GM21367 (cell line): ENCODE data around the gene FRMD8.

Experiments used
- ATAC-seq: cut with Tn5 transposase; IDR thresholded peaks from one replicate; pipeline ENCODE4 v1.9.1; 2021; ENCODE audit not compliant: unreplicated experiment

Gene FRMD8

DNA sequence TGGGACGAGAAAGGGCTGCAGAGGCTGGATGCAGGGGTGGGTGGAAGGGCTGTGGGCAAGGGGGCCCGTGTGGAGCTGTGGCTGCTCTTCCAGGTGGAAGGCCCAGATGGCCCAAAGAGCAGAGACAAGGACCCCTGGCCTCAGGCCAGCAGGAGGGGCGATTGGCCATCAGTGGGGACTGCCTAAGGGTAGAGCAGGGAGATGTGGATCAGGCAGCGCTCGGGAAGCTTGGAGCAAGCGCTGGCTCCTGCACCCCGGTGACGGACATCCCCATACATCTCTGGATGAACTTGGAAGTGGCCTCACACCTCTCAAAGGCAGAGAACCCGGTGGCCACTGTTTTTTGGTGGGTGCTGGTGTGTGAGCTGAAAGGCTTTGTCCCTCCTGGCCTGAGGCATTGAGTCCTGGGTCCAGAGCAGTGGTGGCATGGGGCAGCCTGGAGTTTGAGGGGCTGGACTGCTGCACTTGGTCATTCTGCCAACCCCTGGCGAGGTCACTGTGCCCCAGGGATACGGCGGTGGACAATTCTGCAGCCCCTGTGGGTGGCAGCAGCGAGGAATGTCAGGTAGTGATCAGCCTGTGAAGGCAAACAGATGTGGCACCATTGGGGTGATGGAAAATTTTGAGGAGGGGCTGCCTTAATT is 5.9 kb downstream of the FRMD8 start:
- ATAC-seq = no peak

DNA sequence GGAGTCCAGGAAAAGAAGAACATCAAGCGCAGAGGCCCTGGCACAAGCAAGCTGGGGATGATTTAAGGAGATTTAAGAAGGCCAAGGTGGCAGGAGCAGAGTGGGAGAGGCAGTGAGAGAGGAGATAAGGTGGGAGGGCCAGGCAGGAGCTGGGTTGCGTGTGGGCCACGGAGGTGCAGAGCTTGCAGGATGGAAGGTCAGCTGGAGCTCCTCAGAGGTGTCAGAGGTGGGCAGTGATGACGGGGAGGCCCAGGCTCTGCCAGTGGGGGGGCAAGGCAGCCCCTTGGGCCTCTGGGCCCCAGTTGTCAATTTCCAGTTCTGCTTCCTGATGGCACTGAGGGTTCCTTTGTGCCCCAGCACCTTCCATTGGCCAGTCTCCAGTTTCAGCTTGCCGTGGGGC is 6.5 kb downstream of the FRMD8 start:
- ATAC-seq = no peak

DNA sequence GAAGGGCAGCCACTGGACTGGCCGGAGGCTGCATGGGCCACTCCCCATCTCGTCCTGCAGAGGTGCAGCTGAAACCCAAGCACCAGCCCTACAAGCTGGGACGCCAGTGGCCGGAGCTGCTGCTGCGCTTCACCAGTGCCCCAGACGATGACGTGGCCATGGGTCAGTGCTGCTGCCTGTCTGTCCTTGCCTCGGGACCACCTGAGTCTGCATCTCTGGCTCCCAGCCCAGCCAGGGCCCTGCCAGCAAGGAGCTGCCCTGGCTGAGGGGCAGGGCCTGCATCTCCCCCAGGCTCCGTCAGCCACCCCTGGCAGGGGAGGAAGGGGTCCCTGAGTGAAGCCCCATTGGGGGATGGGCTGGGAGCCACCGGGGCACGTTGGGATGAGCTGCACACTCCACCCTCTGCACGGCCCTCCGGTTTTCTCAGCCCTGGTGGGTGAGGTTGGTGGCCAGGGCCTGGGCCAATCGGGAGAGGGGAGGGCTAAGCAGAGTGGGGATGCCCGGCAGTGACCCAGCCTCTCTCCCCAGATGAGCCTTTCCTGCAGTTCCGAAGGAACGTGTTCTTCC is 7.2 kb downstream of the FRMD8 start:
- no peak for ATAC-seq

DNA sequence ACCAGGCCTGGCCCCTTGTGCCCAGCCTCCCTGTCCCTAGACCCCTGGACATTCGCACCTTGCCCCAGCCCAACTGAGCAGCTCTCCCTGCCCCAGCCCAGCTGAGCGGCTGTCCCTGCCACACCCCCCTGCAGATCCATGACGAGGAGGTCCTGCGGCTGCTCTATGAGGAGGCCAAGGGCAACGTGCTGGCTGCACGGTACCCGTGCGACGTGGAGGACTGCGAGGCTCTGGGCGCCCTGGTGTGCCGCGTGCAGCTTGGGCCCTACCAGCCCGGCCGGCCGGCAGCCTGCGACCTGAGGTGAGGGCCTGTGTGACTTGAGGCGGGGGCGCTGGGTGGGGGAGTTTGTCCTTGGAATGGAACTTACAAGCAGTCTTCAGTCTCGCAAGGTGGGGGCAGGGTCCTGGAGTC is 7.7 kb downstream of the FRMD8 start:
- no peak for ATAC-seq

DNA sequence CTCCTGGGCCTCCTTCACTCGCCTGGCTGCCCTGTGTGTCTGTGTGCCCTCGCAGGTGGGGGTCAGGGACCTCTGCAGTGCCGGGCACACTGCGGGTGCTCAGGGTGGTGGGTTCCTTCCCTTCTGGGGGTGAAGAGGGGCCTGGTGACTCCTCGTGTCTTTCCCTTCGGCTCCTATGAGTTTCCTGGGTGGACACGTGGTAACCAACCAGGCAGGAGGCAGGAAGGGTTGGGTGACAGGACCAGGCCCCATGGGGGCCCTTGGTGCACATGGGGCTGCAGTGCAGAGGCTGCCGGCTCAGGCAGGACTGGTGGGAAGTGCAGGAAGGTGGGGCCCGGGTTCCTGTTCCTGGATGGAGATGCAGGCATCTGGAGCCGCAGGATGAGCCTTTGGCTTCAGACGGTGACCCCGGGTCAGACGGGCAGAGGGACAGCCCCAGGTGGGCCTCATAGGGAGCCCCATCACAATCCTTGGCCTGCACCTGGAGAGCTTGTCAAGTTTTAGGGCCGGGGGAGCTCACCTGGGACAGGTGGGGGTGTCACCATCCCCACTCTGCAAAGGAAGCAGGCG is 9.6 kb downstream of the FRMD8 start:
- no peak for ATAC-seq

DNA sequence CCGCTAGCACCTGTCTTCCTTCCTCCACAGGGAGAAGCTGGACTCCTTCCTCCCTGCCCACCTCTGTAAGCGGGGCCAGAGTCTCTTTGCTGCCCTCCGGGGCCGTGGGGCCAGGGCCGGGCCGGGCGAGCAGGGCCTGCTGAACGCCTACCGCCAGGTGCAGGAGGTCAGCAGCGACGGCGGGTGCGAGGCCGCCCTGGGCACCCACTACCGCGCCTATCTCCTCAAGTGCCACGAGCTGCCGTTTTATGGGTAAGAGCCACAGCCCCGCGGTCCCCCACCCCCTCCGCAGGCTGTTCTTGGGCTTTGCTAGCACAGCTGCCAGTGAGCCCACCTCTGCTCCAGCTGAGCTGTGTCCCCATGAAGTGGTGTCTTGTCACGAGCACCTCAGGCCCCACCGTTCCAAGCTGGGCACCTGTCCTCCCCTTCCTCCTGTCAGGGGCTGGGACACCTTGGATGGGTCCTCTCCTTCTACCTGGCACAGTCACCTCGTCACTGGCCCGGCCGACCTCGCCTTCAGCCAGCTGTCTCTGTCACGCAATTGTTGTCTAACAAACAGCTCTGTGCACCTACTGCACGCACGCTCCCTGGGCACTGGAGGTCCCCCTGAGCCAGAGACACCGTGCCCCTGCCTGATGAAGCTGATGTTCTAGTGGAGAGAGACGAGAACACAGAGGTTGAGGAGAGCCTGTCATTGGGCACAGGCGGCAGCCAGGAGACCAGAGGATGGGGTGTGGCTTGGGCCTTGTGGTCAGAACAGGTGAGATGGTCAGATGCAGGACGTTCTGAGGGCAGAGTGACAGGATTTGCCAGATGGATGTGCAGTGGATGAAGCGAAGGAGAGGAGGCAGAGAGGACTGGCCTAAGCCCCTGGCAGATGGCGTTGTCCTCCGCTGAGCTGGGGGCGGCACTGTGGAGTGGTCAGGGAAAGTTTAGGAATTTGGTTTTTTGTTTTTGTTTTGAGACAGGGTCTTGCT is 10.6 kb downstream of the FRMD8 start:
- ATAC-seq = no peak

DNA sequence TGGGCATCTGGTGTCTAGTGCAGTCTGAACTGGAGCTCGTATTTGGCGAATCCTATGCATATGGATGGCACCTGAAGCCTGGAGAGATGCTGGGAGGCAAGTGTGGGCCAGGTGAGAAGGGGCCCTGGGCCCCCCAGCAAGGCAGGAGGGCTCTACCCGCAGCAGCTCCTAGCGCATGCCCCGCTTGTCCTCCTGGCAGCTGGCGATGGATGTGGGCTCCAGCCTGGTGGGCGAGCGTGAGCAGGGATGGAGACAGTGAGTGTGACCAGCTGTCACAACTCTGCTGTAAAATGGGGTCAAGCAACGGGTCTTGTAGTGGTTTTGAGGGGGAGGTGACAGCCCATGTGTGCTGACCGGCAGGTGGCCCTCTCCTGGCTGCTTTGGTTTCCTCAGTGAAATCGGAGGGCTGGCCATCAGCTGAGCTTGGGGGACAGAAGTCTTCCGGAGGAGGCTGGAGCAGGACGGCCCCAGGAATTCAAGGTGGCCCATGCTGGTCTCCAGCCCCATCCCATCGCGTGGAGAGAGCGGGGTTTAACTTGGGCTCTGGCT is 12.0 kb downstream of the FRMD8 start:
- no peak for ATAC-seq

DNA sequence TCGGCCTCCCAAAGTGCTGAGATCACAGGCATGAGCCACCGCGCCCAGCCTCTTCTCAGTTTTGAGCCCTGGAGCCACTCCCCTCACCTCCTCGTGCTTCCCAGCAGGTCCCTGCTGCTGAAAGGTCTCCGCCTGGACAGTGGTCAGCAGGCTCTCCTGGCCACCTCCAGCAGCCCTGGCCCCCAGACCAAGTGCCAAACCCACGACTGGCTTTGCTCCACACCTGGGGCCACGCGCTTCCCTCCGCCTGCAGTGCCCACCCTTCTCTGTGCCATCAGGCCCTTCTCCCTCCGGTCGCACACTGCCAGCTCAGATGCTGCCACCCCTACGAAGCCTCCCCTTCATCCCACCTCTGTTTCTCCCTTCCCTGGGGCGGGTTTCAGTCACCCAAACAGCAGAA is 12.8 kb downstream of the FRMD8 start:
- ATAC-seq = no peak

DNA sequence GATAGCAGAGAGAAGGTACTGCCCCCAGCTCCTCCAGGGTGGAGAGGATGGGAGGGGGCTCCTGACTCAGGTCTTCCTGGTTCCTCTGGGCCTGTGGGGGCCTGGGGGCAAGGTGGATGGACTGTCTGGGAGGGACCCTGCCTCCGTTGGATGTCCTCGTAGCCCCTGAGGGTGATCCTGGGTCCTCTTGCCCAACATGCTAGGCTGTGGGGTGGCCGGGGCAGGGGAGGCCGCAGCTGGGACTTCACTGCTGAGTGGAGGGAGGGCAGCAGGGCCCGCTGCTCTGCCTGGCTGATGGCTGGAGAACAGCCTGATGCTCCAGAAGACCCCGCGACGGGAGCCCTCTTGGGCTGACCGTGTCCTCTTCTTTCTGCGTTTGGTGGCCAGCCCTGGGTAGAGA is 13.4 kb downstream of the FRMD8 start:
- ATAC-seq = no peak

DNA sequence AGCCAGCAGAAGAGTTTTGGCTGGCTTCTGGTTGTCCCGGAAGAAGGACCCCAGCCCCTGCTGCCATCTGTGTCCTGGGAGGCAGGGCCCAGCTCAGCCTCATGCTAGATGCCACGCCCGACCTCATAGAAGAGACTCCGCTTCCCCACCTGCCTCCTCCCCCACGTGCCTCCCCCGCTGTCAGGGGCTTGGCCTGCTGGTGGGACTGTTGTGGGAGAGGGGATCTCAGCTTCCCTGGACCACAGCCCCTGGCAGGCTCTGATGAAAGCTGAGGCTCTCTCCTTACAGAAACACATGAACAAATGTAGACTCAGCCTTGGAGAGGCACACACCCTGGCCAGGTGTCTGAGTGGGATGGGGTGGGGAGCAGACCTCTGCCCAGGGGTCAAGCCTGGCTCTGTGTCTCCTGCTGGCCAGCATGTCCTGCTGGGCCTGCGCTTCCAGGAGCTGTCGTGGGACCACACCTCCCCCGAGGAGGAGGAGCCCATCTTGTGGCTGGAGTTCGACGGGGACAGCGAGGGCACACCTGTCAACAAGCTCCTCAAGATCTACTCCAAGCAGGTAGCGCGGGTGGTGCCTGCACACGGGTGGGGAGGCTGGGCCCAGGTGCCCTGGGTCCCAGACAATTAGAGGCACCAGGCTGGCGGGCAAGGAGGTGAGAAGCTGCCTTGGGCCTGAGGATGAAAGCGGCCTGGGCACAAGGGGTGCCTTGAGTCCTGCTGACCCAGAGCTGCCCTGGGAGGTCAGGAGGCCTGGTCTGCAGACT is 14.1 kb downstream of the FRMD8 start:
- ATAC-seq = no peak

DNA sequence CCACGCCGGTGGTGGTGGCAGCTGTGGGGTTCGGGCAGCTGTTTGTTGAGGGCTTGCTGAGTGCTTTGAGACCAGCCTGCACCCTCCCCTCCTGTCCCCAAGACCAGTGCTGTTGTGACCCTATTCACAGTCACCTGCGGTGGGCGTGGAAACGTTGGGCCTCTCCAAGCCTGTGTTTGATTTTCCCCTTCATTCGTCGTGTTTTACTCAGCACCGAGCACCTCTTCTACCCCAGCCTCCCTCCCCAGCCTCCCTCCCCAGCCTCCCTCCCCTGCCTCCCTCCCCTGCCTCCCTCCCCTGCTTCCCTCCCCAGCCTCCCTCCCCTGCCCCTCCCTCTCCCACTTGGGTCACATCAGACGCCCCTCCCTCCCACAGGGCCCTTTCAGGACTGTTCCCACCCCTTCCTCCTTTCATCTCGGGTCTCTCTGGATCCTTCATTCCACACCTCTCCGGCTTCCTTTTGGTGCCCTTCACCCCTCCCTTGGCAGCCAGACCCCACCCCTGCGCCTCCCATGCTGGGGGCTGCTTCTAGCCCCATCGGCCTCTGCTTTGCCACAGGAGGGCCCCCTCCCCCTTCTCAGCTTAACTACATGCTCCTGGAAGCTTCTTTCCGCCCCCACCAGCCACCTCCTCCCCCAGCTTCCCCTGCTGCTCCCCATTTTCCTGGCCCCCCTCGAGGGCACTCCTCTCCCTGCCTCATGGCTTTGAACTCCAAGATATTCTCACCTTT is 14.8 kb downstream of the FRMD8 start:
- ATAC-seq = no peak

DNA sequence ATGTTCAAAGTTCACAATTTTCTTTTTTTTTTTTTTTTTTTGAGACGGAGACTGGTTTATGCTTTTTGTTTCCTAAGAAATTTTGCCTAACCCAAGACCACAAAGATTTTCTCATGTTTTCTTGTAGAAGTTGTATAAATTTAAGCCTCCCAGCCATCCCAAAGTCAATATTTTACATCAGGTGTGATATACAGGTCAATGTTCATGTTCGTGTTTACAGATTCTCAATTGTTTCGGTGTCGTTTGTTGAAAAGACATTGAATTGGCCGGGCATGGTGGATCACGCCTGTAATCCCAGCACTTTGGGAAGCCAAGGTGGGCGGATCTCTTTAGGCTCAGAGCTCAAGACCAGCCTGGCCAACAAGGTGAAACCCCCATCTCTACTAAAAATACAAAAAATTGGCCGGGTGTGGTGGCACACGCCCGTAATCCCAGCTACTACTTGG is 15.4 kb downstream of the FRMD8 start:
- ATAC-seq = no peak

DNA sequence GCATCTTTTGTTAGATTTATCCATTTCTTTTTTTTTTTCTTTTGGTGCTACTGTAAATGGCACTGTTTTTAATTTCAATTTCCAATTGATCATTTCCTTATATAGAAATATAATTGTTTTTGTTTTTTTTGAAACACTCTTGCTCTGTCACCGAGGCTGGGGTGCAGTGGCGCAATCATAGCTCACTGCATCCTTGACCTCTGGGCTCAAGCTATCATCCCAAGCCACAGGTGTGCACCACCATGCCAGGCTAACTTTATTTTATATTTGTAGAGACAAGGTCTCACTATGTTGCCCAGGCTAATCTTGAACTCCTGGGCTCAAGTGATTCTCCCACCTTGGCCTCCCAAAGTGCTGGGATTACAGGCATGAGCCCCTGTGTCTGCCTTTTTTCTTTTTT is 16.4 kb downstream of the FRMD8 start:
- ATAC-seq = no peak

DNA sequence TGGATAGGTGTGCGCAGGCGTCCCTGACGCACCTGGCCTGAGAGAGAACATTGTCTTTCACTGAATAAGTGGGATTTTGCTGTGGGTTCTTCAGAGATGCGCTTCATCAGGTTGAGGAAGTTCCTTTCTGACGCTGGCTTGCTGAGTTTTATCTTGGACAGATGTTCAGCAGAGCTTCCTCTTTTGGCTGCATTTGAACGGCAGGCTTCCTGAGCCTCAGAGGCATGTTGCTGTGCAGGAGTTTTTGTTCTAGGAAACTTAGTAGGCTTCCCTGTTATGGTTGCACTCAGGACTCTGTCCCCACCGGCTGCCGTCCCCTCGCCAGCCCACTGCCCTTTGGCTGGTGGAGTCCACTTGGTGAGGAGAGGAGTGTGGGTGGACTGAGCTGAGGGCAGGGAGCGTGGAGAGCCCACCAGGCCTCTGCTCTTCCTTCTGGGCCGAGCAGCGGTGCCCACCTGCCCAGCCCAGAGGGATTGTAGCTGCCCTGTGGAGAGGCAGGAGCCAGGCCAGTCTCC is 17.2 kb downstream of the FRMD8 start:
- ATAC-seq = no peak

DNA sequence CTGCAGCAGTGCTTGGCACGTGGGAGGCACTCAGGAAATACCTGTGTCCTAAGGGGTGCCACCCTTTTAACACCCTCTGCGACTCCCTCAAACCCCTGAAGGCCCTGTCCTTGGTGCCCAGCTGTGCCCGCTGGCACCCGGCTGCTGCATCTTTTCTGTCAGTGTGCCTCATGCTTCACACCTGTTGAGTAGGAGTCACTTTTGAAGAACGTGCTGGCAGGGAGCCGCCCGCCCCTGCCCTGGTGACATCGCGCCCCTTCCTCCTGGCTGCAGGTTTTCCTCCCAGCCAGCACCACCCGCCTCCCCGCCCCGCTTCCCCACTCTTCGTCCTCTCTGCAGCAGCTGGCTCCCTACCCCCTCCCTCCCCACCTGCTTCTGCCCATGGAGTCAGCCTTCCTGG is 17.8 kb downstream of the FRMD8 start:
- ATAC-seq = no peak

DNA sequence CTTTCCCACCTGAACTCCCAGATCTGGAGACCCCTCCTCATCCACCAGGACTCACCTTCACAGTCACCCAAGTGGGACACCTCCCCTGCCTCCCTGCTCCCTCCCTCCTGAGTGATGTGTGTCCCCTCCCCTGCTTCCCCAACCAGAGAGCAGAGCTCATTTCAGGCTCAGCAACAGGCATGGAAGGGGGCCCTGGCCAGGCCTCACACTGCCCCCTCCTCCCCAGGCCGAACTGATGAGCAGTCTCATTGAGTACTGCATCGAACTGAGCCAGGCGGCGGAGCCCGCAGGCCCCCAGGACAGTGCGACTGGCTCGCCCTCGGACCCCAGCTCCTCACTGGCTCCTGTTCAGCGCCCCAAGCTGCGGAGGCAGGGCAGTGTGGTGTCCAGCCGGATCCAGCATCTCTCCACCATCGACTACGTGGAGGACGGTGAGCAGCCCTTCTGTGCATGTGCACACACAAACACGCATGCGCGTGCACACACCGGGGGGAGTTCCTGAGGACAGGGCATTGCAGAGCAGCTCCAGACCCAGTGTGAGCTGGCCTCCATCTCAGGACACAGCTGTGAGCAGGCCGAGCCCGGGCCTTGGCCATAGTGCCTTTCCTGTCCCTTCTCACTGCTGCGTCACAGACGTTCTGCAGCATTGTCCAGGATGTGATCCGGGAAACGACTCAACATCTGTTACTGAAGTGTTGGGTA is 18.4 kb downstream of the FRMD8 start:
- ATAC-seq = no peak

DNA sequence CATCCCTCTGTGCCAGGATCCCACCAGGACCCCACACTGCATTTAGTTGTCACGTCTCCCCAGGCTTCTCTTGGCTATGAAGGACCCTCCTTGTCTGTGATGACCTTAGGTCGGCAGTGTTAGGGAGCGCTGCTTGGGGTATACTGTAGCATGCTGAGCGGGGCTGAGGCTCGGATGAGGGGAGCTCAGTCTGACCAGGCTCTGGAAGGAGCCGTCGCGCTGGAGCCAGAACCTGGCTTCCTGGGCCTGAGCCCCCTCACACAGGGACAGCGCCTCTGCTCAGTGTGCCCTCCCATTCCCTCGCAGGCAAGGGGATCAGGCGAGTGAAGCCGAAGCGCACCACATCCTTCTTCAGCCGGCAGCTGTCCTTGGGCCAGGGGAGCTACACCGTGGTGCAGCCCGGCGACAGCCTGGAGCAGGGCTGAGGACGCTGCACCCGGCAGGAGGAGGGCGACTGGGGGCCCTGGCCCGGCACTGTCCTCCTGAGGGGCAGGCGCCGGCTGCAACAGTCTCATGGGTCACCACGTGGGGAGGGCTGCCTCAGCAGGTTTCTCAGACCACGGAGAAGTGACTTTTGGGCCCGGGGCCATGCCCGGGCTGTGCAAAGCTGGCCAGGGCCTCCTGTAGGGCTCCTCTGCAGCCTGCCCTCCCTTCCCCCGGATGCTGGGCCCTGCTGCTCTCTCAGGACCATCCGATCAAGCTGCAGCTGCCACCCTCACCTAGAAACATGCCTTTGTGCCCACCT is 24.7 kb downstream of the FRMD8 start:
- ATAC-seq = no peak

DNA sequence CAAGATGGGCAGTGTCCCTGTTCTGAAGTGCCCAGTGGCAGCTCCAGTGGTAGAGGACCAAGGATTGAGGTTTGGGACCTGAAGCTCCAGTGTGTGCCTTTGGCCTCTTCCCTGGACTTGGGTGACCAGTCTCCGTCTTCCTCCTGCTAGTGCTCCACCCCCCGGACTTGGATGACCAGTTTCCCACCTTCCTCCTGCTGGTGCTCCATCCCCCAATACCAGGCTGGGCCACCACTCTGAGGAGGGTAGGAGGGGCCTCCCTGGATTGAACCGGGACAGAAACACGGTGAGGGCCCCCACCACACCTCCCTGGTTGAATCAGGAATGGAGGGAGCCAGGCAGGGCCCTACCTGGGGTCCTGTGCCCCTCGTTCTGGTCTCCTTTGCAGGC is 25.2 kb downstream of the FRMD8 start:
- ATAC-seq = no peak
